ES-I3 (cell line): ENCODE data around the gene CRB1.

Experiments used
- H3K36me3 ChIP-seq: 2 replicates; pipeline ENCODE4 v1.6.1; 2013; ENCODE audit warnings: mild to moderate bottlenecking, low read length, control low read depth, moderate library complexity; ENCODE audit not compliant: insufficient read depth
- H3K4me1 ChIP-seq: 2 replicates; pipeline ENCODE4 v1.6.1; 2013; ENCODE audit warnings: mild to moderate bottlenecking, control low read depth, low read length; ENCODE audit not compliant: insufficient read depth
- H3K9ac ChIP-seq: 2 replicates; pipeline ENCODE4 v1.6.1; 2013; ENCODE audit warnings: low read depth, mild to moderate bottlenecking, low read length, moderate library complexity
- H3K9me3 ChIP-seq: 2 replicates; pipeline ENCODE4 v1.6.1; 2013; ENCODE audit warnings: mild to moderate bottlenecking, low read length, moderate library complexity; ENCODE audit not compliant: control insufficient read depth, insufficient read depth

The CRB1 gene

GRCh38 chr1:197463142-197463541 is 195.1 kb downstream of the CRB1 start:
- H3K9me3 ChIP-seq = no peaks in the 10 kb centered on the region
- peaks cover 7% of the 10 kb centered on the region for H3K4me1 ChIP-seq
- H3K9ac ChIP-seq = no peak overlapping the region
- H3K36me3 ChIP-seq = no peaks in the 10 kb centered on the region

GRCh38 chr1:197464044-197464443 is 196.0 kb downstream of the CRB1 start:
- H3K36me3 ChIP-seq = no peaks in the 10 kb centered on the region
- H3K9me3 ChIP-seq = no peaks in the 10 kb centered on the region
- no peak overlapping the region for H3K9ac ChIP-seq
- peaks cover 7% of the 10 kb centered on the region for H3K4me1 ChIP-seq

GRCh38 chr1:197465528-197466327 is 197.7 kb downstream of the CRB1 start:
- H3K36me3 ChIP-seq = no peaks in the 10 kb centered on the region
- no peaks in the 10 kb centered on the region for H3K9me3 ChIP-seq
- no peak overlapping the region for H3K9ac ChIP-seq
- H3K4me1 ChIP-seq = peaks cover 12% of the 10 kb centered on the region

GRCh38 chr1:197466813-197467212 is 198.8 kb downstream of the CRB1 start:
- H3K9me3 ChIP-seq = no peaks in the 10 kb centered on the region
- no peaks in the 10 kb centered on the region for H3K36me3 ChIP-seq
- peaks cover 12% of the 10 kb centered on the region for H3K4me1 ChIP-seq
- H3K9ac ChIP-seq = no peak overlapping the region

GRCh38 chr1:197467881-197468280 is 199.8 kb downstream of the CRB1 start:
- H3K36me3 ChIP-seq = no peaks in the 10 kb centered on the region
- H3K9ac ChIP-seq = no peak overlapping the region
- H3K4me1 ChIP-seq = peaks cover 12% of the 10 kb centered on the region
- no peaks in the 10 kb centered on the region for H3K9me3 ChIP-seq

- Histone ChIP-seq H3K36me3 (no peaks in the 10 kb centered on the region), H3K4me1 (peaks cover 12% of the 10 kb centered on the region), H3K9me3 (no peaks in the 10 kb centered on the region), H3K9ac (no peak overlapping the region)
Observed at GRCh38 chr1:197468543-197469175, 200.6 kb downstream of the CRB1 start.

- Histone ChIP-seq H3K9me3 (no peaks in the 10 kb centered on the region), H3K4me1 (peaks cover 8% of the 10 kb centered on the region; the same call in 1 of the 2 replicates), H3K36me3 (no peaks in the 10 kb centered on the region), H3K9ac (no peak overlapping the region)
Observed at GRCh38 chr1:197469620-197470210, 201.7 kb downstream of the CRB1 start.

GRCh38 chr1:197470330-197470729 is 202.3 kb downstream of the CRB1 start:
- no peak overlapping the region for H3K9ac ChIP-seq
- H3K9me3 ChIP-seq = no peaks in the 10 kb centered on the region
- H3K4me1 ChIP-seq = peaks cover 8% of the 10 kb centered on the region; the same call in 1 of the 2 replicates
- H3K36me3 ChIP-seq = no peaks in the 10 kb centered on the region

GRCh38 chr1:197471248-197471985 is 203.4 kb downstream of the CRB1 start:
- H3K4me1 ChIP-seq = peaks cover 8% of the 10 kb centered on the region; the same call in 1 of the 2 replicates
- H3K36me3 ChIP-seq = no peaks in the 10 kb centered on the region
- no peak overlapping the region for H3K9ac ChIP-seq
- no peaks in the 10 kb centered on the region for H3K9me3 ChIP-seq

GRCh38 chr1:197472141-197472540 is 204.1 kb downstream of the CRB1 start:
- Histone ChIP-seq H3K36me3 (no peaks in the 10 kb centered on the region), H3K9me3 (no peaks in the 10 kb centered on the region), H3K4me1 (peaks cover 8% of the 10 kb centered on the region; the same call in 1 of the 2 replicates), H3K9ac (no peak overlapping the region)

- Histone ChIP-seq H3K4me1 (no peaks in the 10 kb centered on the region), H3K9me3 (no peaks in the 10 kb centered on the region), H3K9ac (no peak overlapping the region), H3K36me3 (no peaks in the 10 kb centered on the region)
Observed at GRCh38 chr1:197480446-197480845, 212.4 kb downstream of the CRB1 start.

GRCh38 chr1:197481101-197481500 is 213.0 kb downstream of the CRB1 start:
- no peak overlapping the region for H3K9ac ChIP-seq
- H3K4me1 ChIP-seq = no peaks in the 10 kb centered on the region
- H3K36me3 ChIP-seq = no peaks in the 10 kb centered on the region
- no peaks in the 10 kb centered on the region for H3K9me3 ChIP-seq

GRCh38 chr1:197485790-197486189 is 217.7 kb downstream of the CRB1 start:
- Histone ChIP-seq H3K9me3 (no peaks in the 10 kb centered on the region), H3K4me1 (no peaks in the 10 kb centered on the region), H3K36me3 (no peaks in the 10 kb centered on the region), H3K9ac (no peak overlapping the region)

GRCh38 chr1:197486946-197487345 is 218.9 kb downstream of the CRB1 start:
- no peaks in the 10 kb centered on the region for H3K9me3 ChIP-seq
- H3K4me1 ChIP-seq = no peaks in the 10 kb centered on the region
- H3K36me3 ChIP-seq = no peaks in the 10 kb centered on the region

More at GRCh38 chr1:197486946-197487345, 218.9 kb downstream of the CRB1 start:
- no peak overlapping the region for H3K9ac ChIP-seq
